Activated CD4-positive, alpha-beta T cell treated with anti-CD3 and anti-CD28 coated beads, Interleukin-2, amount 10 ng/mL, durations not matched to agents 7 days and 5 days (primary cell): Measurements from ENCODE around the gene FUCA2. TPM values are rescaled to one million over a fixed set of nuclear protein-coding genes. Genes with fewer than 3 reads are reported as not detected.
"Not testable (repeated sequence)": the region's sequence is repeated elsewhere in the genome, so short reads cannot be mapped to it uniquely, and the experiment has no call there.

Source experiments
- CTCF ChIA-PET: fragments of 350-600 bp; sonication (Branson Sonifier 250); formaldehyde crosslinking; loops from one replicate; lab custom pipeline; 2021; ENCODE audit warnings: antibody characterized with exemption; lab: Charles Lee
- POLR2A ChIA-PET: fragments of 350-600 bp; sonication (Branson Sonifier 250); formaldehyde crosslinking; loops from one replicate; lab custom pipeline; 2021; ENCODE audit warnings: antibody characterized with exemption; lab: Charles Lee
- DNase-seq: peaks from one replicate; pipeline ENCODE4 v3.0.0-alpha.2; 2020
- H3K27ac Mint-ChIP-seq: one replicate; pipeline ENCODE4 v1.8.0; 2021; ENCODE audit warnings: mild to moderate bottlenecking, moderate library complexity, mixed read lengths
- H3K27me3 Mint-ChIP-seq: one replicate; pipeline ENCODE4 v1.8.0; 2021; ENCODE audit warnings: mixed read lengths
- H3K36me3 Mint-ChIP-seq: one replicate; pipeline ENCODE4 v1.8.0; 2021; ENCODE audit warnings: low read depth, mixed read lengths
- H3K4me1 Mint-ChIP-seq: one replicate; pipeline ENCODE4 v1.8.0; 2021; ENCODE audit warnings: mixed read lengths
- H3K4me3 Mint-ChIP-seq: one replicate; pipeline ENCODE4 v1.8.0; 2021; ENCODE audit warnings: mild to moderate bottlenecking, moderate library complexity, mixed read lengths
- H3K9me3 Mint-ChIP-seq: one replicate; pipeline ENCODE4 v1.8.0; 2021; ENCODE audit warnings: mixed read lengths
- total RNA-seq, 2 experiments: library from RNA; stranded (reverse); gene quantifications; one replicate each; pipeline ENCODE4 v1.2.3, GENCODE V29; 2021

FUCA2 gene
- total RNA-seq, 2 experiments from 2014 or later: 6.5 to 10.0 TPM

GRCh38 chr6:143449714-143450452 lies 61.6 kb downstream of the FUCA2 start:
- CTCF ChIA-PET: interaction anchor here (0.6 to 1.6 kb wide), 4 partner anchors 8 to 533 kb away, joined by 3 to 7 read pairs (median 4); no protein-coding TSS in a partner anchor
- POLR2A ChIA-PET: interaction anchor here (0.7 to 1.1 kb wide), 2 partner anchors 8 to 394 kb away, joined by 3 to 8 read pairs; no protein-coding TSS in a partner anchor
- H3K4me3 Mint-ChIP-seq: peak overlapping the region; percentile 94
- peak overlapping the region; percentile 98 for H3K27ac Mint-ChIP-seq
- H3K36me3 Mint-ChIP-seq: peaks cover 9% of the 10 kb centered on the region
- no peaks in the 10 kb centered on the region for H3K27me3 Mint-ChIP-seq
- peak; percentile 33 for DNase-seq
- no peaks in the 10 kb centered on the region for H3K9me3 Mint-ChIP-seq
- peaks cover 33% of the 10 kb centered on the region for H3K4me1 Mint-ChIP-seq

GRCh38 chr6:143449082-143449713 lies 62.3 kb downstream of the FUCA2 start:
- Mint-ChIP-seq H3K4me3 (peak overlapping the region; percentile 94), H3K4me1 (peaks cover 32% of the 10 kb centered on the region), H3K27ac (peak overlapping the region; percentile 98), H3K27me3 (no peaks in the 10 kb centered on the region), H3K9me3 (no peaks in the 10 kb centered on the region), H3K36me3 (peaks cover 4% of the 10 kb centered on the region)
- ChIA-PET CTCF (no interaction called here), POLR2A (no interaction called here)
- no peak for DNase-seq

- H3K27ac Mint-ChIP-seq, H3K27me3 Mint-ChIP-seq, POLR2A ChIA-PET, H3K9me3 Mint-ChIP-seq, H3K4me3 Mint-ChIP-seq, CTCF ChIA-PET, DNase-seq: not testable (repeated sequence)
- peaks cover 13% of the 10 kb centered on the region for H3K36me3 Mint-ChIP-seq
- peaks cover 29% of the 10 kb centered on the region for H3K4me1 Mint-ChIP-seq
These were observed 63.7 kb downstream of the FUCA2 start for GRCh38 chr6:143447865-143448264.

Other genes starting within 250 kb of the FUCA2 start
- gene ADAT2, start 61.0 kb downstream of the FUCA2 start, total RNA-seq: 10 to 100 TPM; 19.1 to 20.2 TPM
- gene PEX3, start 60.9 kb downstream of the FUCA2 start, total RNA-seq: 10 to 100 TPM; 16.9 to 20.5 TPM
- 10 to 100 TPM; 30.9 to 43.8 TPM for gene PHACTR2, start 166.2 kb upstream of the FUCA2 start, total RNA-seq